Activated T-helper 2 cell treated with anti-CD3 and anti-CD28 coated beads, Interferon-gamma antibody, Interleukin-2, Interleukin-4, amounts not matched to agents 10 μg/mL and 5 μg/mL and 100 μg/mL, durations not matched to agents 14 hours and 24 hours and 36 hours (primary cell): ENCODE results near the gene SYNC. TPM values are rescaled to one million over a fixed set of nuclear protein-coding genes. Genes with fewer than 3 reads are reported as not detected.

ENCODE experiments used
- DNase-seq: peaks from one replicate; pipeline ENCODE4 v3.0.0; 2021; ENCODE audit warnings: low spot score
- H3K27ac Mint-ChIP-seq: one replicate; pipeline ENCODE4 v1.8.0; 2021; ENCODE audit warnings: mixed read lengths
- H3K27me3 Mint-ChIP-seq: one replicate; pipeline ENCODE4 v1.8.0; 2021; ENCODE audit warnings: low read depth, mixed read lengths
- H3K36me3 Mint-ChIP-seq: one replicate; pipeline ENCODE4 v1.8.0; 2021; ENCODE audit warnings: low read depth, mixed read lengths
- H3K4me1 Mint-ChIP-seq: one replicate; pipeline ENCODE4 v1.8.0; 2021; ENCODE audit warnings: low read depth, mixed read lengths
- H3K4me3 Mint-ChIP-seq: one replicate; pipeline ENCODE4 v1.8.0; 2021; ENCODE audit warnings: low read depth, mild to moderate bottlenecking, moderate library complexity, mixed read lengths
- H3K9me3 Mint-ChIP-seq: one replicate; pipeline ENCODE4 v1.8.0; 2021; ENCODE audit warnings: mixed read lengths
- intact Hi-C: fragments of 100-400 bp; cut with micrococcal nuclease; formaldehyde crosslinking; loops from one replicate; pipeline ENCODE4 v1.15.1; 2023
- total RNA-seq: library from RNA; stranded (reverse); gene quantifications from 2 replicates; pipeline ENCODE4 v1.2.3, GENCODE V29; 2022

Gene SYNC
- total RNA-seq, 1 donor from 2014 or later, result not detected

GRCh38 chr1:32736812-32737791 lies 34.5 kb upstream of the SYNC start:
- Mint-ChIP-seq H3K27ac (no peak overlapping the region), H3K4me1 (no peaks in the 10 kb centered on the region), H3K4me3 (no peak overlapping the region), H3K36me3 (no peaks in the 10 kb centered on the region), H3K9me3 (no peaks in the 10 kb centered on the region), H3K27me3 (peaks cover 16% of the 10 kb centered on the region)
- intact Hi-C loops, result no loop called here
- DNase-seq, result no peak

DNA sequence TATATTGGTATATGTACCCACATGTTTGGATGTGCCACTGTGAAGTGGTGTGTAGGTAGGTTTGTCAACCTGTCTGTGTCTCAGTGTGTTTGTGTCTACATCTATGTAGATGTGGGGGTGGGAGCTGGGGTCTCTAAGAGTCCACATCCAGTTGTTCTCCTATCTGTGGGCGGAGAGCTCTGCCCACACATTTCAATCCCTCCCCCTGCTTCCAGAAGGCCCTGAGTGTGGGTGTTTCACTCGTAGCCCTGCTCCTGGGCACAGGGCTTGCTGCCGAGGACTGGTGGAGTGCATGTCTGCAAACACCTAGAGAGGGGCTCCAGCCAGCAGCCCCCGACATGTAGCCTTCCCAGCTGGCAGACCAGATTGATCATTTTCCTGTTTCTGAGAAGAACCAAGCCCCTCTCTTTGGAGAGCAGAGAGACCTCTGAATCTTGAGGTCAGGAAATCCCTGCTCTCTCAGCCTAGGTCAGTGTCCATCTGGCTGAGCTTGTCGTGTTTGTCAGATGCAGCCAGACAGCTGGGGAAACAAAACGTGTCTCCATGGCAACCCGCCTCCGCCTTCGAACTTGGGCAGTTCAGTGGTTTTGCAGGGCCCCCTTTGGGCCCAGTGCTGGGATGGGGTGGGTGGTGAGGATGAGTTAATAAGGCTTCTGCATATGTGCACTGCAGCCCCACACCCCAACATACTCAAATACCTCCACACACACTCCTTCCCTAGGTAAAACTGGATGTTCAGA lies 31.2 kb upstream of the SYNC start:
- no peak overlapping the region for H3K4me3 Mint-ChIP-seq
- no peak overlapping the region for H3K27ac Mint-ChIP-seq
- no peak for DNase-seq
- H3K27me3 Mint-ChIP-seq, result peaks cover 4% of the 10 kb centered on the region
- peaks cover 6% of the 10 kb centered on the region for H3K4me1 Mint-ChIP-seq
- no peaks in the 10 kb centered on the region for H3K9me3 Mint-ChIP-seq
- H3K36me3 Mint-ChIP-seq, result no peaks in the 10 kb centered on the region
- intact Hi-C loops, result no loop called here

DNA sequence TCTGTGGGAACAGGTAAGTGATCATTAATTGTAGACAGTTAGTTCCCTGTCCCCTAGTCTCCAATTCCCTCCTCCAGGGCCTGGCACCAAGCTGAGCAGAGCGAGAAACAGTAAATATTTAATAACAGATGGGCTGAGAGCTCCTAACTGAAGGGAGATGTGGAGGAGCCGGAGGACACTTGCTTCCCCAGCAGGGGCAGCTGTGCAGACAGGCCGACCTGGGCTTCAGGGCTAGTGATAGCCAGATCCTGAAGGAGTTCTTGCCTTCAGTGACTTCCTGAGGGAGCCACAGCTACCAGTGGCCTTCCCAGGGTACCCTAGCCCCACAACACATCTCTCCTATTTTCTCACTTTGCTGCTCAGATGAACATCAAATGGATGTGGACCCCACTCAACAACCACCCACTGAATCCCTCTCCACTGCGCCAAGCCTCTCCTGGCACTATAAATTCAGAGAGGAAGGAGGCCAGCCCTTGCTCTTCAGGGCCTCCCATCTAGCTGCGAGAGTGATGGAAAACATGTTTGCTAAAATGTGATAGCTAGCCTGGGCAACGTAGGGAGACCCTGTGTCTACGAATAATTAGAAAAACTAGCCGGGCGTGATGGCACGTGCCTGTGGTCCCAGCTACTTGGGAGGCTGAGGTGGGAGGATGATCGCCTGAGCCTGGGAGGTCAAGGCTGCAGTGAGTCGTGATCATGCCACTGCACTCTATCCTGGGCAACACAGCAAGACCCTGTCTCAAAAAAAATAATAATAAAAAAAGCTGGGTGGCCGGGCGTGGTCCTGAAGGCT lies 26.9 kb upstream of the SYNC start:
- DNase-seq, result no peak
- no peaks in the 10 kb centered on the region for H3K36me3 Mint-ChIP-seq
- H3K27me3 Mint-ChIP-seq, result peaks cover 4% of the 10 kb centered on the region
- intact Hi-C loops, result no loop called here
- H3K4me1 Mint-ChIP-seq, result peaks cover 18% of the 10 kb centered on the region
- no peak overlapping the region for H3K27ac Mint-ChIP-seq
- no peaks in the 10 kb centered on the region for H3K9me3 Mint-ChIP-seq
- H3K4me3 Mint-ChIP-seq, result no peak overlapping the region

DNA sequence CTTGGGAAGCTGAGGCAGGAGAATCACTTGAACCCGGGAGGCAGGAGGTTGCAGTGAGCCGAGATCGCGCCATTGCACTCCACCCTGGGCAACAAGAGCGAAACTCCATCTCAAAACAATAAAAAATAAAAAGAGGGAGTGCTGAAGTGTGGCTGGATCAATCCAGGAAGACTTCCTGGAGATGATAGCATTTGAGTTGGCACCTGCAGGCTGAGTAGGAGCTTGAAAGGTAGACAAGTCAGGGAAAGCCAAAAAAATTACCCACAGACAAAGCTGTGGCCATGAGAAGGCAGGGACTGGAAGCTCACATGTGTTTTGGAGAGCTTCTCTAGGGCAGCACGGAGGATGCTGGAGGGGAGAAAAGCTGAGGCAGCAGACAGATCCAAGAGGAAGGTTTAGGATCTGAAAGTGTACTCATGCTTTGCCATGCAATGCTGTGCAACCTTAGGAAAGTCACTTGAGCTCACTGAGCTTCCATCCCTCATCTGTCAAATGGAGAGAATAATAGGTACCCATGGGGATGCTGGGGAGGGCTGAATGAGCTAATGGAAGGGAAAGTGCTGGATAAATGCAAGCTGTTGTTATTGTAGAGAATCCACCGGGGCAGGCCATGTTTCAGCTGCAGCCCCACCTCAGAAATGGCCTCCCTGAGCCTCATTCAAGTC lies 26.0 kb upstream of the SYNC start:
- H3K4me3 Mint-ChIP-seq, result no peak overlapping the region
- intact Hi-C loops, result no loop called here
- peaks cover 19% of the 10 kb centered on the region for H3K4me1 Mint-ChIP-seq
- H3K27me3 Mint-ChIP-seq, result peaks cover 4% of the 10 kb centered on the region
- no peak overlapping the region for H3K27ac Mint-ChIP-seq
- no peaks in the 10 kb centered on the region for H3K36me3 Mint-ChIP-seq
- no peak for DNase-seq
- H3K9me3 Mint-ChIP-seq, result no peaks in the 10 kb centered on the region

DNA sequence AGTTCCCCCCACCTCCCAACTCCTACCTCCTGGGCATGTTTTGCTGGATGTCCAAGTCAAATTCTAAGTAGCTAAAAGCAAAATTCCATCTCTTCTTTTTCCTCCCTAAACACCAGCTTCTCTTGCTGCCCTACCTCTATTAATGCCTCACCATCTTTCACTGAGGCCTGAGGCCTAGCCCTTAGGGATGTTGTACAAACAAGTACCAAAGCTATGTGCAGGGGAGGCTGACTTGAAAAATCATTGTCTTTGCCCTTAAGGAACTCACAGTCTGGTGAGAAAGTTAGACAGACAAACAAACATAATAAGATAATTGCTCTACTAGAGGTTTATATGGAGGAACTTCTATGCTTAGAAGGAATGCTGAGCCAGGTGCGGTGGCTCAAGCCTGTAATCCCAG lies 25.3 kb upstream of the SYNC start:
- H3K36me3 Mint-ChIP-seq, result no peaks in the 10 kb centered on the region
- no peak overlapping the region for H3K27ac Mint-ChIP-seq
- no peak overlapping the region for H3K4me3 Mint-ChIP-seq
- peaks cover 19% of the 10 kb centered on the region for H3K4me1 Mint-ChIP-seq
- H3K27me3 Mint-ChIP-seq, result peaks cover 4% of the 10 kb centered on the region
- intact Hi-C loops, result no loop called here
- no peaks in the 10 kb centered on the region for H3K9me3 Mint-ChIP-seq
- no peak for DNase-seq

DNA sequence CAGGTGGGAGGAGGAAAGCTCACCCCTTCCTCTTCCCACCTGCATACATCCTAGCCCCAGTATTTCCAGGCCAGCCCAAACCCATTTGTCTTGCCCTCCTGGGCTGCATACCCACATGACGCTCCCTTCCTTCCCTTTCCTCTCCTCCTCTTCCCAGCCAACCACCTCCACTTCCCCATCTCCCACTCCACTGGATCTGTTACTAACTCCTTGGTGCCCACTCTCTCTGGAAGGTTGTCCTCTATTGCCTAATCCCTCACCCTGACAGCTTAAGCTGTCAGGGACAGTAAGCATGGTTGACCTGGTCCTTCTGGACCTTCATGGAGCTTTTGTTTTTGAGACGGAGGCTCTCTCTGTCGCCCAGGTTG lies 23.0 kb upstream of the SYNC start:
- peaks cover 13% of the 10 kb centered on the region for H3K4me1 Mint-ChIP-seq
- H3K36me3 Mint-ChIP-seq, result no peaks in the 10 kb centered on the region
- H3K9me3 Mint-ChIP-seq, result no peaks in the 10 kb centered on the region
- intact Hi-C loops, result no loop called here
- no peak for DNase-seq
- peaks cover 9% of the 10 kb centered on the region for H3K27me3 Mint-ChIP-seq
- H3K27ac Mint-ChIP-seq, result no peak overlapping the region
- H3K4me3 Mint-ChIP-seq, result no peak overlapping the region

- H3K4me1 Mint-ChIP-seq, result peaks cover 13% of the 10 kb centered on the region
- H3K27ac Mint-ChIP-seq, result no peak overlapping the region
- H3K27me3 Mint-ChIP-seq, result peaks cover 11% of the 10 kb centered on the region
- intact Hi-C loops, result no loop called here
- H3K36me3 Mint-ChIP-seq, result no peaks in the 10 kb centered on the region
- H3K9me3 Mint-ChIP-seq, result no peaks in the 10 kb centered on the region
- H3K4me3 Mint-ChIP-seq, result no peak overlapping the region
- peak; percentile 18 for DNase-seq
Observed at GRCh38 chr1:32724678-32725614, 22.4 kb upstream of the SYNC start.

DNA sequence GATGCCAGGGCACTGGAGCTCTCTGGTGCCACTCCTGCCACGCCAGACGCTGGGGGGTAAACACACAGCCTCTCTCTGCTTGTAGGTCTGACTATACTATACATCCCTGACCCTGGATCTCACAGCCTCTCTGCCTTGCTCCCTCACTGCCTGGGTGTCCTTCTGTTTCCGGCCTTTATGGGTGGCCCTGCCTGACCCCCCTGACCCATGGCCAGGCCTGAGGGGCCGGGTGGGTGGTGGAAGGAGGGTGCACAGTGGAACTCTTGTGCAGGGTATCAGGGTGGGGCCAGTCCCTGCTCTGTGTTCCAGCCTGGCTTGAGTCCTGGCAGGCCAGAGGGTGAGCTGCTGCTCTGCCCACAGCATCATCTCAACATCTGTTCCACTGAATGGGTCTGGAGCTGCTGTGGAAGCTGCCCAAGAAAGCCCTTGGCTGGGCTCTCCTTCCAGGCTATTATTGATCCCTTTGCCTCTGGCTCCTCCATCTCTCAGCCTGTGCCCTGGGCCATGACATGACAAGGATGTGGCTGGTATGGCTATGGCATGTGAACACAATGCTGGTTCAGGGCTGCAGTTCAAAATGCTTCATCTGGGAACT lies 17.2 kb upstream of the SYNC start:
- peaks cover 3% of the 10 kb centered on the region for H3K4me1 Mint-ChIP-seq
- no peak overlapping the region for H3K4me3 Mint-ChIP-seq
- no peak overlapping the region for H3K27ac Mint-ChIP-seq
- no peaks in the 10 kb centered on the region for H3K9me3 Mint-ChIP-seq
- no peak for DNase-seq
- intact Hi-C loops, result loop anchor here (5.0 kb wide), 1 partner anchor 33 kb away; no protein-coding TSS in a partner anchor
- no peaks in the 10 kb centered on the region for H3K36me3 Mint-ChIP-seq
- peaks cover 7% of the 10 kb centered on the region for H3K27me3 Mint-ChIP-seq

- H3K9me3 Mint-ChIP-seq, result no peaks in the 10 kb centered on the region
- intact Hi-C loops, result loop anchor here (5.0 kb wide), 1 partner anchor 34 kb away; no protein-coding TSS in a partner anchor
- no peaks in the 10 kb centered on the region for H3K4me1 Mint-ChIP-seq
- no peak for DNase-seq
- H3K4me3 Mint-ChIP-seq, result no peak overlapping the region
- no peak overlapping the region for H3K27ac Mint-ChIP-seq
- H3K36me3 Mint-ChIP-seq, result no peaks in the 10 kb centered on the region
- H3K27me3 Mint-ChIP-seq, result peaks cover 7% of the 10 kb centered on the region
Observed at GRCh38 chr1:32718527-32718926, 16.0 kb upstream of the SYNC start.

GRCh38 chr1:32718036-32718435 lies 15.5 kb upstream of the SYNC start:
- H3K27ac Mint-ChIP-seq, result no peak overlapping the region
- H3K4me3 Mint-ChIP-seq, result no peak overlapping the region
- no peaks in the 10 kb centered on the region for H3K4me1 Mint-ChIP-seq
- DNase-seq, result no peak
- no peaks in the 10 kb centered on the region for H3K9me3 Mint-ChIP-seq
- intact Hi-C loops, result loop anchor here (5.0 kb wide), 1 partner anchor 34 kb away; no protein-coding TSS in a partner anchor
- H3K36me3 Mint-ChIP-seq, result no peaks in the 10 kb centered on the region
- H3K27me3 Mint-ChIP-seq, result peaks cover 7% of the 10 kb centered on the region

DNA sequence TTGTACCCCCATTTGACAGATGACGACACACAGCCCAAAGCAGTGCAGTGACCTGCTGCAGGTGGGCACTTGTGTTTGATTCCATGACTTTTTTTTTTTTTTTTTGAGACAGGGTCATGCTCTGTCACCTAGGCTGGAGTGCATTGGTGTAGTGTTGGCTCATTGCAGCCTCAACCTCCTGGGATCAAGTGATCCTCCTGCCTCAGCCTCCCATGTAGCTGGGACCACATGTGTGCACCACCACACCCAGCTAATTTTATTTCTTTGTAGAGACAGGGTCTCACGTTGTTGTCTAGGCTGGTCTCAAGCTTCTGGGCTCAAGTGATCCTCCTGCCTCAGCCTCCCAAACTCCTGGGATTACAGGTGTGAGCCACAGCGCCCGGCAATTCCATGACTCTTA lies 14.9 kb upstream of the SYNC start:
- DNase-seq, result no peak
- H3K4me1 Mint-ChIP-seq, result no peaks in the 10 kb centered on the region
- intact Hi-C loops, result loop anchor here (5.0 kb wide), 1 partner anchor 35 kb away; no protein-coding TSS in a partner anchor
- H3K27ac Mint-ChIP-seq, result no peak overlapping the region
- H3K27me3 Mint-ChIP-seq, result peaks cover 7% of the 10 kb centered on the region
- no peaks in the 10 kb centered on the region for H3K9me3 Mint-ChIP-seq
- no peak overlapping the region for H3K4me3 Mint-ChIP-seq
- H3K36me3 Mint-ChIP-seq, result no peaks in the 10 kb centered on the region
